ENCODE data around the gene KCTD2.

DNA sequence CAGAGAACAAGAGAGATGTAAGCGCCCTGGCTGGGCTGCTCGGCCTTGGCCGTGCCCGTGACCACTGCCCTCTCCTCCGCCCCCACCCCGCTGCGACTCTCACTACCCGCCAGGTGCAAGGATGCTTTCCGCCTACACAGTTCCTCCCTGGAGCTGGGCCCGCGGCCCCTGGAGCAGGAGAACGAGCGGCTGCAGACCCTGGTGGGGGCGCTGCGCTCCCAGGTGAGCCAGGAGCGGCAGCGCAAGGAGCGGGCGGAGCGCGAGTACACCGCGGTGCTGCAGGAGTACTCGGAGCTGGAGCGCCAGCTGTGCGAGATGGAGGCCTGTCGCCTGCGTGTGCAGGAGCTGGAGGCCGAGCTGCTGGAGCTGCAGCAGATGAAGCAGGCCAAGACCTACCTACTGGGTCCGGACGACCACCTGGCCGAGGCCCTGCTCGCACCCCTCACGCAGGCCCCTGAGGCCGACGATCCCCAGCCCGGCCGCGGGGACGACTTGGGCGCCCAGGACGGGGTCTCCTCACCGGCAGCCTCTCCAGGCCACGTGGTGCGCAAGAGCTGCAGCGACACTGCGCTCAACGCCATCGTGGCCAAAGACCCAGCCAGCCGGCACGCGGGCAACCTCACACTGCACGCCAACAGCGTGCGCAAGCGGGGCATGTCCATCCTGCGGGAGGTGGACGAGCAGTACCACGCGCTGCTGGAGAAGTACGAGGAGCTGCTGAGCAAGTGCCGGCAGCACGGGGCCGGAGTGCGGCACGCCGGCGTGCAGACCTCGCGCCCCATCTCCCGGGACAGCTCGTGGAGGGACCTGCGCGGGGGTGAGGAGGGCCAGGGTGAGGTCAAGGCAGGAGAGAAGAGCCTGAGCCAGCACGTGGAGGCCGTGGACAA, 43.7 kb upstream of the KCTD2 start:
- TF ChIP-seq, protein P1, sequence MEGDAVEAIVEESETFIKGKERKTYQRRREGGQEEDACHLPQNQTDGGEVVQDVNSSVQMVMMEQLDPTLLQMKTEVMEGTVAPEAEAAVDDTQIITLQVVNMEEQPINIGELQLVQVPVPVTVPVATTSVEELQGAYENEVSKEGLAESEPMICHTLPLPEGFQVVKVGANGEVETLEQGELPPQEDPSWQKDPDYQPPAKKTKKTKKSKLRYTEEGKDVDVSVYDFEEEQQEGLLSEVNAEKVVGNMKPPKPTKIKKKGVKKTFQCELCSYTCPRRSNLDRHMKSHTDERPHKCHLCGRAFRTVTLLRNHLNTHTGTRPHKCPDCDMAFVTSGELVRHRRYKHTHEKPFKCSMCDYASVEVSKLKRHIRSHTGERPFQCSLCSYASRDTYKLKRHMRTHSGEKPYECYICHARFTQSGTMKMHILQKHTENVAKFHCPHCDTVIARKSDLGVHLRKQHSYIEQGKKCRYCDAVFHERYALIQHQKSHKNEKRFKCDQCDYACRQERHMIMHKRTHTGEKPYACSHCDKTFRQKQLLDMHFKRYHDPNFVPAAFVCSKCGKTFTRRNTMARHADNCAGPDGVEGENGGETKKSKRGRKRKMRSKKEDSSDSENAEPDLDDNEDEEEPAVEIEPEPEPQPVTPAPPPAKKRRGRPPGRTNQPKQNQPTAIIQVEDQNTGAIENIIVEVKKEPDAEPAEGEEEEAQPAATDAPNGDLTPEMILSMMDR (conservative IDR thresholded peaks at IDR 0.05; ENCODE audit: low read length), result no peak
- TF ChIP-seq EZH2phosphoT487 (IDR thresholded peaks at IDR 0.05; ENCODE audit: borderline replicate concordance), result no peak

Measured in Loucy (cell line).